Panc1 (cell line): ENCODE results near the gene OSBPL1A. TPM values are rescaled to one million over a fixed set of nuclear protein-coding genes. Genes with fewer than 3 reads are reported as not detected.
A peak's percentile ranks its signal among the peaks of the same experiment; 100 is the strongest.

Experiments used
- ATAC-seq: fragments of 200-7000 bp; cut with Tn5 transposase; 2 replicates; pipeline ENCODE4 v1.9.1; 2020; ENCODE audit warnings: mild to moderate bottlenecking, moderate library complexity
- BruUV-seq: library from RNA; stranded (reverse); fragments of 400-500 nt; replicated peaks from 2 replicates; lab custom pipeline; 2021; lab: Mats Ljungman, UMichigan
- CTCF ChIA-PET: fragments of 300-600 bp; sonication (Branson Sonifier 250); formaldehyde crosslinking; loops from one replicate; lab custom pipeline; 2022; ENCODE audit warnings: antibody characterized with exemption; lab: Charles Lee
- POLR2A ChIA-PET: fragments of 300-600 bp; sonication (Branson Sonifier 250); formaldehyde crosslinking; loops from one replicate; lab custom pipeline; 2022; ENCODE audit warnings: antibody characterized with exemption; lab: Charles Lee
- DNase-seq: peaks from one replicate; pipeline ENCODE4 v3.0.0-alpha.2; 2010; ENCODE audit warnings: low read depth, low spot score
- H3K27ac ChIP-seq: 2 replicates; pipeline ENCODE4 v1.5.1; 2011; ENCODE audit warnings: mild to moderate bottlenecking, low read length, inconsistent platforms
- H3K27me3 ChIP-seq: fragments of 200-500 bp; sonication (Bioruptor generic); 2 replicates; pipeline ENCODE4 v1.6.0; 2014; ENCODE audit warnings: low read length, inconsistent platforms; ENCODE audit not compliant: control insufficient read depth, insufficient read depth
- H3K36me3 ChIP-seq: fragments of 200-500 bp; sonication (Bioruptor generic); 2 replicates; pipeline ENCODE4 v1.5.1; 2014; ENCODE audit warnings: inconsistent platforms, mild to moderate bottlenecking, low read length, moderate library complexity; ENCODE audit not compliant: control insufficient read depth, insufficient read depth
- H3K4me1 ChIP-seq: 2 replicates; pipeline ENCODE4 v1.5.1; 2011; ENCODE audit warnings: inconsistent platforms, mild to moderate bottlenecking, low read length, moderate library complexity; ENCODE audit not compliant: control insufficient read depth, insufficient read depth
- H3K4me3 ChIP-seq, 2 experiments: 2 replicates each; pipeline ENCODE4 v1.5.1; 2011 to 2012; ENCODE audit warnings: low read depth in 2 of 2, low read length in 2 of 2, mild to moderate bottlenecking in 2 of 2, inconsistent platforms in 1 of 2, moderate library complexity in 1 of 2
- H3K9me3 ChIP-seq: fragments of 200-500 bp; sonication (Bioruptor generic); 2 replicates; pipeline ENCODE4 v1.5.1; 2014; ENCODE audit warnings: low read depth, mild to moderate bottlenecking, inconsistent platforms, low read length, moderate library complexity; ENCODE audit not compliant: control insufficient read depth, insufficient read depth
- POLR2AphosphoS5 ChIP-seq: IDR thresholded peaks from 2 replicates; pipeline ENCODE4 v1.6.1; 2012; ENCODE audit warnings: mild to moderate bottlenecking, low read depth, low read length, moderate library complexity
- SIN3A ChIP-seq: IDR thresholded peaks from 2 replicates; pipeline ENCODE4 v1.6.1; 2012; ENCODE audit warnings: low read depth, mild to moderate bottlenecking, low read length, moderate library complexity, borderline replicate concordance; ENCODE audit not compliant: insufficient read depth
- TCF7L2 ChIP-seq: IDR thresholded peaks from 2 replicates; pipeline ENCODE4 v1.6.1; 2011; ENCODE audit warnings: mild to moderate bottlenecking, low read depth, low read length, inconsistent platforms
- in situ Hi-C: cut with HindIII; loops from 2 replicates; pipeline ENCODE4 v1.10.0; 2016; ENCODE audit warnings: low sequenced_read_pairs, low pct_unique_long_range_greater_than_20kb
- intact Hi-C: fragments of 100-400 bp; cut with micrococcal nuclease; formaldehyde crosslinking; loops from one replicate; pipeline ENCODE4 v1.10.0; 2022; ENCODE audit not compliant: unreplicated experiment
- total RNA-seq: library from RNA; stranded (reverse); gene quantifications from one replicate; pipeline ENCODE4 v1.2.1, GENCODE V29; 2021; ENCODE audit not compliant: unreplicated experiment
- TF ChIP-seq, protein P1 (sequence below), 2 experiments: IDR thresholded peaks; 2 replicates each; pipeline ENCODE4 v1.6.1; 2011 to 2012; ENCODE audit warnings: low read depth in 2 of 2, control low read depth in 1 of 2, low read length in 1 of 2, mild to moderate bottlenecking in 1 of 2, moderate library complexity in 1 of 2; ENCODE audit not compliant: insufficient read depth in 1 of 2
- TF ChIP-seq, protein P2 (sequence below): fragments of 450-650 bp; IDR thresholded peaks from 2 replicates; pipeline ENCODE4 v1.5.1; 2017; ENCODE audit warnings: mild to moderate bottlenecking

Gene OSBPL1A
- total RNA-seq, 1 experiment from 2014 or later, result 50.5 TPM

DNA sequence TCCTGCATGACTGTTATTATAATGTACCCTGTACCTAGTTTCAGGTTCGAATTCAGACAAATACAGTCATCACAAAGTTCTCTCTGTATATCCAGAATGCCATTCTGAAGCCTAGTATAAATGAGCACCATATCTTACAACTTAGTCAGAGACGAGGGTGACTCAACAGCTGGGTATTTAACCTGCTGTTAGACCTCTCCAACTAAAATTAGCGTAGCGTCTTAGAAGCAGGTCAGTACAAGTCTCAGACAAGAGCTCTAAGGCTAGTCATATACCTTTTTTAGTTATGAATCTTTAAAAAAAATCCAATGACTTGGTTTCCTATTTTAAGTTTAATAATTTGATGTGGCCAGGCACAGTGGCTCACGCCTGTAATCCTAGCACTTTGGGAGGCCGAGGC is 184.7 kb downstream of the OSBPL1A start:
- no peaks in the 10 kb centered on the region for H3K36me3 ChIP-seq
- in situ Hi-C loops, result no loop called here
- no peaks in the 10 kb centered on the region for H3K27me3 ChIP-seq
- peak overlapping the region; percentile 20 for H3K27ac ChIP-seq
- POLR2A ChIA-PET, result no interaction called here
- H3K4me1 ChIP-seq, result peaks cover 18% of the 10 kb centered on the region
- TF ChIP-seq, protein P1, sequence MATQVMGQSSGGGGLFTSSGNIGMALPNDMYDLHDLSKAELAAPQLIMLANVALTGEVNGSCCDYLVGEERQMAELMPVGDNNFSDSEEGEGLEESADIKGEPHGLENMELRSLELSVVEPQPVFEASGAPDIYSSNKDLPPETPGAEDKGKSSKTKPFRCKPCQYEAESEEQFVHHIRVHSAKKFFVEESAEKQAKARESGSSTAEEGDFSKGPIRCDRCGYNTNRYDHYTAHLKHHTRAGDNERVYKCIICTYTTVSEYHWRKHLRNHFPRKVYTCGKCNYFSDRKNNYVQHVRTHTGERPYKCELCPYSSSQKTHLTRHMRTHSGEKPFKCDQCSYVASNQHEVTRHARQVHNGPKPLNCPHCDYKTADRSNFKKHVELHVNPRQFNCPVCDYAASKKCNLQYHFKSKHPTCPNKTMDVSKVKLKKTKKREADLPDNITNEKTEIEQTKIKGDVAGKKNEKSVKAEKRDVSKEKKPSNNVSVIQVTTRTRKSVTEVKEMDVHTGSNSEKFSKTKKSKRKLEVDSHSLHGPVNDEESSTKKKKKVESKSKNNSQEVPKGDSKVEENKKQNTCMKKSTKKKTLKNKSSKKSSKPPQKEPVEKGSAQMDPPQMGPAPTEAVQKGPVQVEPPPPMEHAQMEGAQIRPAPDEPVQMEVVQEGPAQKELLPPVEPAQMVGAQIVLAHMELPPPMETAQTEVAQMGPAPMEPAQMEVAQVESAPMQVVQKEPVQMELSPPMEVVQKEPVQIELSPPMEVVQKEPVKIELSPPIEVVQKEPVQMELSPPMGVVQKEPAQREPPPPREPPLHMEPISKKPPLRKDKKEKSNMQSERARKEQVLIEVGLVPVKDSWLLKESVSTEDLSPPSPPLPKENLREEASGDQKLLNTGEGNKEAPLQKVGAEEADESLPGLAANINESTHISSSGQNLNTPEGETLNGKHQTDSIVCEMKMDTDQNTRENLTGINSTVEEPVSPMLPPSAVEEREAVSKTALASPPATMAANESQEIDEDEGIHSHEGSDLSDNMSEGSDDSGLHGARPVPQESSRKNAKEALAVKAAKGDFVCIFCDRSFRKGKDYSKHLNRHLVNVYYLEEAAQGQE (IDR thresholded peaks at IDR 0.05; ENCODE audit: insufficient read depth in 1 of 2, low read depth in 2 of 2, low read length in 1 of 2), result no peak
- no peak for TF ChIP-seq POLR2AphosphoS5
- TF ChIP-seq, protein P2, sequence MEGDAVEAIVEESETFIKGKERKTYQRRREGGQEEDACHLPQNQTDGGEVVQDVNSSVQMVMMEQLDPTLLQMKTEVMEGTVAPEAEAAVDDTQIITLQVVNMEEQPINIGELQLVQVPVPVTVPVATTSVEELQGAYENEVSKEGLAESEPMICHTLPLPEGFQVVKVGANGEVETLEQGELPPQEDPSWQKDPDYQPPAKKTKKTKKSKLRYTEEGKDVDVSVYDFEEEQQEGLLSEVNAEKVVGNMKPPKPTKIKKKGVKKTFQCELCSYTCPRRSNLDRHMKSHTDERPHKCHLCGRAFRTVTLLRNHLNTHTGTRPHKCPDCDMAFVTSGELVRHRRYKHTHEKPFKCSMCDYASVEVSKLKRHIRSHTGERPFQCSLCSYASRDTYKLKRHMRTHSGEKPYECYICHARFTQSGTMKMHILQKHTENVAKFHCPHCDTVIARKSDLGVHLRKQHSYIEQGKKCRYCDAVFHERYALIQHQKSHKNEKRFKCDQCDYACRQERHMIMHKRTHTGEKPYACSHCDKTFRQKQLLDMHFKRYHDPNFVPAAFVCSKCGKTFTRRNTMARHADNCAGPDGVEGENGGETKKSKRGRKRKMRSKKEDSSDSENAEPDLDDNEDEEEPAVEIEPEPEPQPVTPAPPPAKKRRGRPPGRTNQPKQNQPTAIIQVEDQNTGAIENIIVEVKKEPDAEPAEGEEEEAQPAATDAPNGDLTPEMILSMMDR, result no peak
- no peak for TF ChIP-seq TCF7L2
- no peak for TF ChIP-seq SIN3A
- intact Hi-C loops, result no loop called here
- ATAC-seq (peak; percentile 94), DNase-seq (peak; percentile 86)
- H3K9me3 ChIP-seq, result no peaks in the 10 kb centered on the region
- no TSS peak for BruUV-seq
- CTCF ChIA-PET, result no interaction called here
- H3K4me3 ChIP-seq, result no peak overlapping the region

DNA sequence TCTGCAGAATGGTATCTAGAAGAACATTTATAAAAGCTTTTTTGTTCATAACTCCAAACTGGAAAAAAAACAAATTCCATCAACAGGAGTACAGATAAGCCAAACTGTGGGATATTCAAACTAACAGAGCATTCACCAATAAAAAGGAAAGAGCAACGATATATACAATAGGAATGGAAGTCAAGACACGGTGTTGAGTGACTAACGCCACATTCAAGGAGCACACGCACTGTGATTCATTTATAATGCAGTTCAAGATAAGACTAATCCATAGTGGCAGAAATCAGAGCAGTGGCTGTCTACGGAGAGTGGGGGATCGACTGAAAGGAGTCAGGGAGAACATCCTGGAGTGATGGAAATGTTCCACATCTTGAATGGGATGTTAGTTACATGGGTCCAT is 188.1 kb downstream of the OSBPL1A start:
- intact Hi-C loops, result no loop called here
- Histone ChIP-seq H3K27ac (no peak overlapping the region), H3K9me3 (no peaks in the 10 kb centered on the region), H3K27me3 (no peaks in the 10 kb centered on the region), H3K4me3 (no peak overlapping the region), H3K36me3 (no peaks in the 10 kb centered on the region), H3K4me1 (peaks cover 4% of the 10 kb centered on the region)
- CTCF ChIA-PET, result no interaction called here
- POLR2A ChIA-PET, result interaction anchor here (0.7 kb wide), 1 partner anchor 71 kb away, joined by 3 read pairs; the partner anchor contains the start of gene CABYR
- DNase-seq, result no peak
- in situ Hi-C loops, result no loop called here
- peak; percentile 67 for ATAC-seq
- BruUV-seq, result no TSS peak
- TF ChIP-seq SIN3A, result no peak
- TF ChIP-seq, protein P1 (IDR thresholded peaks at IDR 0.05; ENCODE audit: insufficient read depth in 1 of 2, low read depth in 2 of 2, low read length in 1 of 2), result no peak
